Loucy (cell line): ENCODE results near the gene TBC1D8.

Experiments used
- EZH2phosphoT487 ChIP-seq: fragments of 200-600 bp; IDR thresholded peaks from 2 replicates; pipeline ENCODE4 v1.6.1; 2018; ENCODE audit warnings: antibody characterized with exemption, mild to moderate bottlenecking, moderate library complexity, borderline replicate concordance
- TF ChIP-seq, protein P1 (sequence below): fragments of 200-600 bp; sonication (generic); conservative IDR thresholded peaks from 2 replicates; pipeline ENCODE4 v1.5.1; 2014; ENCODE audit warnings: mild to moderate bottlenecking, antibody characterized with exemption, low read length

DNA sequence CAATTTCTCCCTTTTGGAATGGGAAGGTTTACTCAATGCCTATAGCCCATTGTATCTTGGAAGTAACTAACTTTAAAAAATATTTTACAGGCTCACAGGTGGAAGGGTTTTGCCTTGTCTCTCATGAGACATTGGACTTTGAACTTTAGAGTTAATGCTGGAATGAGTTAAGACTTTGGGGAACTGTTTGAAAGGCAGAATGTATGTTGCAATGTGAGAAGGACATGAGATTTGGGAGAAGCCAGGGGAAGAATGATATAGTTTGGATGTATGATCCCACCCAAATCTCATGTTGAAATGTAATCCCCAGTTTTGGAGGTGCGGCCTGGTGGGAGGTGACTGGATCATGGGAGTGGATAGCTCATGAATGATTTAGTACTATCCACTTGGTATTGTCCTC, 17.5 kb upstream of the TBC1D8 start:
- TF ChIP-seq, protein P1, sequence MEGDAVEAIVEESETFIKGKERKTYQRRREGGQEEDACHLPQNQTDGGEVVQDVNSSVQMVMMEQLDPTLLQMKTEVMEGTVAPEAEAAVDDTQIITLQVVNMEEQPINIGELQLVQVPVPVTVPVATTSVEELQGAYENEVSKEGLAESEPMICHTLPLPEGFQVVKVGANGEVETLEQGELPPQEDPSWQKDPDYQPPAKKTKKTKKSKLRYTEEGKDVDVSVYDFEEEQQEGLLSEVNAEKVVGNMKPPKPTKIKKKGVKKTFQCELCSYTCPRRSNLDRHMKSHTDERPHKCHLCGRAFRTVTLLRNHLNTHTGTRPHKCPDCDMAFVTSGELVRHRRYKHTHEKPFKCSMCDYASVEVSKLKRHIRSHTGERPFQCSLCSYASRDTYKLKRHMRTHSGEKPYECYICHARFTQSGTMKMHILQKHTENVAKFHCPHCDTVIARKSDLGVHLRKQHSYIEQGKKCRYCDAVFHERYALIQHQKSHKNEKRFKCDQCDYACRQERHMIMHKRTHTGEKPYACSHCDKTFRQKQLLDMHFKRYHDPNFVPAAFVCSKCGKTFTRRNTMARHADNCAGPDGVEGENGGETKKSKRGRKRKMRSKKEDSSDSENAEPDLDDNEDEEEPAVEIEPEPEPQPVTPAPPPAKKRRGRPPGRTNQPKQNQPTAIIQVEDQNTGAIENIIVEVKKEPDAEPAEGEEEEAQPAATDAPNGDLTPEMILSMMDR, result no peak
- no peak for TF ChIP-seq EZH2phosphoT487
